ENCODE data around the gene CERKL. TPM values are rescaled to one million over a fixed set of nuclear protein-coding genes. Genes with fewer than 3 reads are reported as not detected.

The CERKL gene
- total and polyA plus RNA-seq, 12 donors = 0.03 TPM; not detected in 11

DNA sequence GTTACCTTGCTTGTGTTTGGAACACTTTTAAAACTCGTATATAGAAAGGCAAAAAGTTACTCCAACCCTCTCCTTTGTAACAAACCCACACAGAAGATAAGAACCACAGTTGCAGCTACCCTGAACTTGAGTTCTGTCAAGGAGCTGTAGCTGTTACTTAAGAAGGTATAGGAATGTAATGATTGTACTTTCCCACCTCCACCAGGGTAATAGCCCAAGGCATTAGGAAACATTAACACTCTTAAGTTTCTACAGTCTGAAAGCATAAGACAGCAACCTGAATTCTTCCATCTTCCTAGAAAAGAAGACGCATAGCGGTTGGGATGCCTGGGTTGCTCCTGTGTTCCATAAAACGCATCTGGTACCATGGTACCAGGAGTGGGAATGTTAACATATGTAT lies 156.7 kb downstream of the CERKL start:
- Histone ChIP-seq H3K4me1 (replicated peaks in 1 of 2) (no peaks in the 10 kb centered on the region), H3K9me3 (replicated peaks in 1 of 3) (no peaks in the 10 kb centered on the region), H3K36me3 (replicated peaks in 1 of 2) (no peaks in the 10 kb centered on the region), H3K27ac (no peak overlapping the region), H3K4me3 (no peak overlapping the region), H3K27me3 (no peaks in the 10 kb centered on the region)
- TF ChIP-seq POLR2A (IDR thresholded peaks at IDR 0.05) (no peak), CTCF (IDR thresholded peaks at IDR 0.05) (no peak)
- DNase-seq = no peak
- intact Hi-C loops (cut with DNase I) = no loop called here
- 75 to 78% (median 76%) methylated on average over 4 of the region's 4 CpGs for WGBS, 4 donors

DNA sequence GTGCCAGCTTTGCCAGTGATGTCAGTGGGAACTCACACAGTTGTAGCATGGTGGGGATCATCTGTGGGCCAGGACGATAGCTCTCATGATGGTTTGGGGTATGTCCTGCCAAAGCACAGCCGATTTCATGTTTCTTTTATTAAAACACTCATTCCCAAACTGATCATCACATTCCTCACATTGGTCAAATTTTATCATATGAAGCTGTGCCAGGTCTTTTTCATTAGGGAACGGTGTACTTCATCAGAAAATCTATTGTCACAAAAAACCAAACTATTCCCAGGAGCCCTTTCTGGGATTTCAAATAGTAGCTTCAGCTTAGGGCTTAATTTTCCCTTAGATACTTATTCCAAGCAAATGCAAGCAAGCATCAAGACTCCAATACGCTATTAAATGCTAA lies 157.7 kb downstream of the CERKL start:
- H3K36me3 ChIP-seq (replicated peaks in 1 of 2) = no peaks in the 10 kb centered on the region
- no peaks in the 10 kb centered on the region for H3K9me3 ChIP-seq (replicated peaks in 1 of 3)
- H3K27ac ChIP-seq = no peak overlapping the region
- no peaks in the 10 kb centered on the region for H3K4me1 ChIP-seq (replicated peaks in 1 of 2)
- TF ChIP-seq POLR2A (IDR thresholded peaks at IDR 0.05) (no peak), CTCF (IDR thresholded peaks at IDR 0.05) (no peak)
- no peak for DNase-seq
- no peaks in the 10 kb centered on the region for H3K27me3 ChIP-seq
- no peak overlapping the region for H3K4me3 ChIP-seq
- 71 to 77% (median 73%) methylated on average over 4 of the region's 4 CpGs for WGBS, 4 donors
- intact Hi-C loops (cut with DNase I) = no loop called here

Other genes starting within 250 kb of the CERKL start
- 10 to 100 TPM in 1 of 9 donors, 1 to 10 TPM in 8; 1.4 to 14.5 (median 3.9) TPM for gene ITGA4, start 199.7 kb downstream of the CERKL start, total RNA-seq
- 1 to 10 TPM in 1 of 3 donors, under 1 TPM in 2; 0.37 to 3.3 (median 0.56) TPM for gene ITGA4, start 199.7 kb downstream of the CERKL start, polyA plus RNA-seq
- gene NEUROD1, start 23.4 kb upstream of the CERKL start, total RNA-seq = not detected
- gene NEUROD1, start 23.4 kb upstream of the CERKL start, polyA plus RNA-seq = not detected
- gene ITPRID2, start 234.6 kb upstream of the CERKL start, total RNA-seq = 100 to 1,000 TPM in 1 of 9 donors, 10 to 100 TPM in 8; 40.6 to 103 (median 89.1) TPM
- 10 to 100 TPM; 25.5 to 50.4 (median 30.2) TPM for gene ITPRID2, start 234.6 kb upstream of the CERKL start, polyA plus RNA-seq